OCI-LY7 (cell line): ENCODE measurements around the gene ANKRD1. TPM values are rescaled to one million over a fixed set of nuclear protein-coding genes. Genes with fewer than 3 reads are reported as not detected.

Source experiments
- BruUV-seq: library from RNA; stranded (reverse); fragments of 400-500 nt; replicated peaks from 2 replicates; lab custom pipeline; 2021; lab: Mats Ljungman, UMichigan
- CTCF ChIA-PET: fragments of 300-600 bp; sonication (Branson Sonifier 250); formaldehyde crosslinking; loops from one replicate; lab custom pipeline; 2022; ENCODE audit warnings: antibody characterized with exemption; ENCODE audit not compliant: unreplicated experiment; lab: Charles Lee
- POLR2A ChIA-PET: fragments of 300-600 bp; sonication (Branson Sonifier 250); formaldehyde crosslinking; loops from one replicate; lab custom pipeline; 2022; ENCODE audit warnings: antibody characterized with exemption; lab: Charles Lee
- DNase-seq: peaks from one replicate; pipeline ENCODE4 v3.0.0-alpha.2; 2015; ENCODE audit warnings: low spot score
- H2AFZ ChIP-seq: fragments of 200-600 bp; sonication (generic), shearing (Covaris generic); 2 replicates; pipeline ENCODE4 v1.6.1; 2014; ENCODE audit warnings: mild to moderate bottlenecking, antibody characterized with exemption, low read length, moderate library complexity
- H3K27ac ChIP-seq: fragments of 200-600 bp; sonication (generic); 2 replicates; pipeline ENCODE4 v1.5.1; 2014; ENCODE audit warnings: mixed run types, low read depth, mild to moderate bottlenecking, moderate library complexity, low read length, inconsistent platforms; ENCODE audit not compliant: poor library complexity, severe bottlenecking
- H3K36me3 ChIP-seq: fragments of 200-600 bp; sonication (generic); 2 replicates; pipeline ENCODE4 v1.6.1; 2014; ENCODE audit warnings: mild to moderate bottlenecking, antibody characterized with exemption, low read length, moderate library complexity, mixed read lengths; ENCODE audit not compliant: insufficient read depth
- H3K4me1 ChIP-seq: fragments of 200-600 bp; sonication (generic); 2 replicates; pipeline ENCODE4 v1.5.1; 2014; ENCODE audit warnings: mild to moderate bottlenecking, low read length; ENCODE audit not compliant: insufficient read depth, poor library complexity, severe bottlenecking
- H3K4me2 ChIP-seq: fragments of 200-600 bp; sonication (generic); 2 replicates; pipeline ENCODE4 v1.6.1; 2014; ENCODE audit warnings: mild to moderate bottlenecking, low read length
- H3K4me3 ChIP-seq: fragments of 200-600 bp; sonication (generic); 2 replicates; pipeline ENCODE4 v1.5.1; 2014; ENCODE audit warnings: mild to moderate bottlenecking, low read depth, low read length; ENCODE audit not compliant: poor library complexity, severe bottlenecking
- H3K79me2 ChIP-seq: fragments of 200-600 bp; sonication (generic); 2 replicates; pipeline ENCODE4 v1.6.1; 2016; ENCODE audit warnings: low read depth, mild to moderate bottlenecking, low read length, moderate library complexity, mixed read lengths; ENCODE audit not compliant: insufficient read depth
- H3K9me2 ChIP-seq: fragments of 200-600 bp; sonication (generic); 2 replicates; pipeline ENCODE4 v1.6.1; 2016; ENCODE audit warnings: mild to moderate bottlenecking, low read length, mixed read lengths; ENCODE audit not compliant: insufficient read depth
- H3K9me3 ChIP-seq: fragments of 200-600 bp; sonication (generic); 2 replicates; pipeline ENCODE4 v1.6.1; 2014; ENCODE audit warnings: mild to moderate bottlenecking, mixed run types, low read length, mixed read lengths
- H4K20me1 ChIP-seq: fragments of 200-600 bp; sonication (generic); 2 replicates; pipeline ENCODE4 v1.6.1; 2014; ENCODE audit warnings: mild to moderate bottlenecking, antibody characterized with exemption, low read length, moderate library complexity, mixed read lengths; ENCODE audit not compliant: insufficient read depth
- EZH2phosphoT487 ChIP-seq: fragments of 200-600 bp; sonication (generic); IDR thresholded peaks from 2 replicates; pipeline ENCODE4 v1.6.1; 2018; ENCODE audit warnings: low read depth, borderline replicate concordance, mild to moderate bottlenecking, mixed run types, antibody characterized with exemption, low read length, moderate library complexity, mixed read lengths
- intact Hi-C: fragments of 100-400 bp; cut with micrococcal nuclease; formaldehyde crosslinking; loops from one replicate; pipeline ENCODE4 v1.10.0; 2022; ENCODE audit not compliant: unreplicated experiment
- total RNA-seq, 2 experiments: library from RNA; depleted of rRNA in 1 of 2; stranded (reverse); fragments of >200 nt in 1 of 2; shearing (Covaris generic) in 1 of 2; gene quantifications; 2 replicates each; pipeline ENCODE4 v1.2.3, GENCODE V29; 2014 to 2022
- TF ChIP-seq, protein P1 (sequence below): fragments of 200-600 bp; sonication (generic); conservative IDR thresholded peaks from 2 replicates; pipeline ENCODE4 v1.5.1; 2014; ENCODE audit warnings: mild to moderate bottlenecking, antibody characterized with exemption, low read length, moderate library complexity, mixed read lengths

The ANKRD1 gene
- total RNA-seq, 2 experiments from 2014 or later: not detected

DNA sequence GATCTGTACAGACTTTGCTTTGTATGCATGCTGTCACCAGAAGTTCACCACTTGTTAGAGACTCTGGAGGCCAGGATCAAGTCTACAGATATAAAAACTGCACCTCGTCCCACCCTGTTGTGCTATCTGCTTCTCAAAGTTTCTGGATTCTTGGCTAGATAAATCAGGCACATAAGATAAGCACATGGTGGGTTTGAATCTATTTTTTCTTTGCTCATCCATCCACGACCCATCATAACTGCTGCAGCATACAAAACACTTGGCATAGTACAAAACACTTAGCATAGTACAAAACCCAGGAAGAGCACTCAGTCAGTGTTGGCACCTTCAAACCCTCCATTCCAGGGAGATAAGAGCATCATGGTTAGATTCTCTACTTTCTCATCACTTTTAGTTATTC lies 42.4 kb upstream of the ANKRD1 start:
- Histone ChIP-seq H3K4me3 (no peak overlapping the region), H3K27ac (no peak overlapping the region), H4K20me1 (no peaks in the 10 kb centered on the region), H3K4me2 (no peak overlapping the region), H3K36me3 (no peaks in the 10 kb centered on the region), H2AFZ (no peak overlapping the region), H3K4me1 (no peaks in the 10 kb centered on the region), H3K9me3 (no peaks in the 10 kb centered on the region), H3K79me2 (no peaks in the 10 kb centered on the region), H3K9me2 (no peaks in the 10 kb centered on the region)
- DNase-seq: no peak
- CTCF ChIA-PET: no interaction called here
- BruUV-seq: no TSS peak
- POLR2A ChIA-PET: no interaction called here
- intact Hi-C loops: no loop called here
- TF ChIP-seq, protein P1, sequence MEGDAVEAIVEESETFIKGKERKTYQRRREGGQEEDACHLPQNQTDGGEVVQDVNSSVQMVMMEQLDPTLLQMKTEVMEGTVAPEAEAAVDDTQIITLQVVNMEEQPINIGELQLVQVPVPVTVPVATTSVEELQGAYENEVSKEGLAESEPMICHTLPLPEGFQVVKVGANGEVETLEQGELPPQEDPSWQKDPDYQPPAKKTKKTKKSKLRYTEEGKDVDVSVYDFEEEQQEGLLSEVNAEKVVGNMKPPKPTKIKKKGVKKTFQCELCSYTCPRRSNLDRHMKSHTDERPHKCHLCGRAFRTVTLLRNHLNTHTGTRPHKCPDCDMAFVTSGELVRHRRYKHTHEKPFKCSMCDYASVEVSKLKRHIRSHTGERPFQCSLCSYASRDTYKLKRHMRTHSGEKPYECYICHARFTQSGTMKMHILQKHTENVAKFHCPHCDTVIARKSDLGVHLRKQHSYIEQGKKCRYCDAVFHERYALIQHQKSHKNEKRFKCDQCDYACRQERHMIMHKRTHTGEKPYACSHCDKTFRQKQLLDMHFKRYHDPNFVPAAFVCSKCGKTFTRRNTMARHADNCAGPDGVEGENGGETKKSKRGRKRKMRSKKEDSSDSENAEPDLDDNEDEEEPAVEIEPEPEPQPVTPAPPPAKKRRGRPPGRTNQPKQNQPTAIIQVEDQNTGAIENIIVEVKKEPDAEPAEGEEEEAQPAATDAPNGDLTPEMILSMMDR: no peak
- TF ChIP-seq EZH2phosphoT487: no peak

- no peak overlapping the region for H2AFZ ChIP-seq
- no peaks in the 10 kb centered on the region for H3K9me3 ChIP-seq
- no peaks in the 10 kb centered on the region for H3K9me2 ChIP-seq
- ChIA-PET CTCF (no interaction called here), POLR2A (no interaction called here)
- DNase-seq: no peak
- intact Hi-C loops: no loop called here
- no TSS peak for BruUV-seq
- H3K4me1 ChIP-seq: no peaks in the 10 kb centered on the region
- H3K4me2 ChIP-seq: no peak overlapping the region
- H3K27ac ChIP-seq: no peak overlapping the region
- no peaks in the 10 kb centered on the region for H4K20me1 ChIP-seq
- no peaks in the 10 kb centered on the region for H3K79me2 ChIP-seq
- no peak for TF ChIP-seq EZH2phosphoT487
- TF ChIP-seq, protein P1: no peak
- no peak overlapping the region for H3K4me3 ChIP-seq
- no peaks in the 10 kb centered on the region for H3K36me3 ChIP-seq
These were observed 39.5 kb upstream of the ANKRD1 start for GRCh38 chr10:90960355-90960814.

DNA sequence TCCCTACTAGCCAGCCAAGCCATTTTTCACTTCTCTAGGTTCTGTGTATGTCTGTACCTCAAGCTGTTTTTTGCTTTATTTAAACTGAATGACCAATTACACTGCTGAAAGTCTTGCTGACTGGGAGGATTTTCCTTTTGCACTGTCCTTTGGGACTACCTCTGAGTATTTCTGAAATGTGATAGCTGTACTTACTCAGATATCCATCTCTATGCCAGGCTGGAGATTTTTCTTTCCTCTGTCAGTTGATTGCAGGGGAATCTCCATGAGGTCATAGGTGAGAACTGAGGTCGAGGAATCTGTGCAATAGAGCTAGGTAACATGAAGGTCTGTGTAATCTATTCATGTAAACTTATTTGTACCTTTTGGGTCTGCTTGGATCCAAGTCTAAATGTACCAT lies 38.9 kb upstream of the ANKRD1 start:
- BruUV-seq: no TSS peak
- DNase-seq: no peak
- POLR2A ChIA-PET: no interaction called here

More for the DNA sequence above, 38.9 kb upstream of the ANKRD1 start:
- H3K4me1 ChIP-seq: no peaks in the 10 kb centered on the region
- CTCF ChIA-PET: no interaction called here
- H3K4me2 ChIP-seq: no peak overlapping the region
- H3K4me3 ChIP-seq: no peak overlapping the region
- intact Hi-C loops: no loop called here
- H3K36me3 ChIP-seq: no peaks in the 10 kb centered on the region
- H2AFZ ChIP-seq: no peak overlapping the region
- no peaks in the 10 kb centered on the region for H4K20me1 ChIP-seq
- no peaks in the 10 kb centered on the region for H3K9me3 ChIP-seq
- no peaks in the 10 kb centered on the region for H3K9me2 ChIP-seq
- no peak overlapping the region for H3K27ac ChIP-seq
- no peaks in the 10 kb centered on the region for H3K79me2 ChIP-seq
- no peak for TF ChIP-seq EZH2phosphoT487
- TF ChIP-seq, protein P1: no peak
